Peyer's patch (tissue), 4 donors: ENCODE data around the gene FAAH2.
"Not testable (repeated sequence)": the region's sequence is repeated elsewhere in the genome, so short reads cannot be mapped to it uniquely, and the experiment has no call there.

Source experiments
- POLR2A ChIP-seq, 2 donors: fragments of 450-650 bp; IDR thresholded peaks; one replicate each; pipeline ENCODE4 v1.5.1; 2017; ENCODE audit warnings: antibody characterized with exemption in 2 of 2, mild to moderate bottlenecking in 2 of 2, moderate library complexity in 2 of 2
- TF ChIP-seq, protein P1 (sequence below), 6 experiments: fragments of 450-650 bp in 4 of 6; fragments of 200-600 bp in 2 of 6; sonication (generic) in 1 of 6; IDR thresholded peaks; one replicate each; pipeline ENCODE4 v1.5.1; 2017 to 2019; ENCODE audit warnings: antibody characterized with exemption in 6 of 6, mild to moderate bottlenecking in 3 of 6, moderate library complexity in 1 of 6

- TF ChIP-seq, protein P1, sequence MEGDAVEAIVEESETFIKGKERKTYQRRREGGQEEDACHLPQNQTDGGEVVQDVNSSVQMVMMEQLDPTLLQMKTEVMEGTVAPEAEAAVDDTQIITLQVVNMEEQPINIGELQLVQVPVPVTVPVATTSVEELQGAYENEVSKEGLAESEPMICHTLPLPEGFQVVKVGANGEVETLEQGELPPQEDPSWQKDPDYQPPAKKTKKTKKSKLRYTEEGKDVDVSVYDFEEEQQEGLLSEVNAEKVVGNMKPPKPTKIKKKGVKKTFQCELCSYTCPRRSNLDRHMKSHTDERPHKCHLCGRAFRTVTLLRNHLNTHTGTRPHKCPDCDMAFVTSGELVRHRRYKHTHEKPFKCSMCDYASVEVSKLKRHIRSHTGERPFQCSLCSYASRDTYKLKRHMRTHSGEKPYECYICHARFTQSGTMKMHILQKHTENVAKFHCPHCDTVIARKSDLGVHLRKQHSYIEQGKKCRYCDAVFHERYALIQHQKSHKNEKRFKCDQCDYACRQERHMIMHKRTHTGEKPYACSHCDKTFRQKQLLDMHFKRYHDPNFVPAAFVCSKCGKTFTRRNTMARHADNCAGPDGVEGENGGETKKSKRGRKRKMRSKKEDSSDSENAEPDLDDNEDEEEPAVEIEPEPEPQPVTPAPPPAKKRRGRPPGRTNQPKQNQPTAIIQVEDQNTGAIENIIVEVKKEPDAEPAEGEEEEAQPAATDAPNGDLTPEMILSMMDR (IDR thresholded peaks at IDR 0.05) = not testable (repeated sequence)
- TF ChIP-seq POLR2A (IDR thresholded peaks at IDR 0.05) = not testable (repeated sequence)
Measured at GRCh38 chrX:57403191-57403590, 116.7 kb downstream of the FAAH2 start.
